NCI-H2107 treated with DMSO at 0.1 percent for 48 hours (cell line): ENCODE data around the gene RNF38.
A peak's percentile ranks its signal among the peaks of the same experiment; 100 is the strongest.
"Not testable (repeated sequence)": the region's sequence is repeated elsewhere in the genome, so short reads cannot be mapped to it uniquely, and the experiment has no call there.

Experiments
- DNase-seq: peaks from one replicate; lab custom pipeline; 2025; ENCODE audit not compliant: unreplicated experiment; lab: John Stamatoyannopoulos, UW

Gene RNF38

DNA sequence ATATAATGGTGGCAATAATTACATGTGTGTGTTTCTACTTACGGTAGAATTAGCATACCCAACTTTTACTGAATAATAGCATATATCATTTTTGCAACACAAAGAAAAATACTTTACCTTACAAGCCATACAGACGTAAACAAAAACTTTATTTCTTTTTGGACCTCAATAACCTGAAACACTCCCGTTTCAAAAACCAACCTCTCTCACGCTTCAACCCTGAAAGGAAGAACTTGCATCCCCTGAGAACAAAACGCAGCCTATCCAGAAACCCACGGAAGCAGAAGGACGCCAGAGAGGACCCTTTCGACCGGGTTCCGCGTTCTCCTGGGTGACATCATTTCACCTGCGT, at the start of gene RNF38:
Gene RNF38 (minus strand): TSS at position 290 of the 352 bp plus-strand sequence. CDS start 161 bp downstream, at position 129.
- peak; percentile 34 for DNase-seq

DNA sequence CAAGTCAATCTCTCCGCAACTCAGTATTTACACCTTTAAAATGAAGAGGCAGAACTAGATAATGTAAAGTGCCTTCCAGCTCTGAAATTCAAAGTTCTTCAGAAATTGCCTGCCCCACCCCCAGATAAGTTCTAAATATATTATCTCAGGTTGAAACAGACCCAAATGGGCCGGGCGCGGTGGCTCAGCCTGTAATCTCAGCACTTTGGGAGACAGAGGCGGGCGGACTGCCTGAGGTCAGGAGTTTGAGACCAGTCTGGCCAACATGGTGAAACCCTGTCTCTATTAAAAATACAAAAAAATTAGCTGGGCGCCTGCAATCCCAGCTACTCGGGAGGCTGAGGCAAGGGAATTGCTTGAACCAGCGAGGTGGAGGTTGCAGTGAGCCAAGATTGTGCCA, 48.5 kb upstream of the RNF38 start:
- not testable (repeated sequence) for DNase-seq

DNA sequence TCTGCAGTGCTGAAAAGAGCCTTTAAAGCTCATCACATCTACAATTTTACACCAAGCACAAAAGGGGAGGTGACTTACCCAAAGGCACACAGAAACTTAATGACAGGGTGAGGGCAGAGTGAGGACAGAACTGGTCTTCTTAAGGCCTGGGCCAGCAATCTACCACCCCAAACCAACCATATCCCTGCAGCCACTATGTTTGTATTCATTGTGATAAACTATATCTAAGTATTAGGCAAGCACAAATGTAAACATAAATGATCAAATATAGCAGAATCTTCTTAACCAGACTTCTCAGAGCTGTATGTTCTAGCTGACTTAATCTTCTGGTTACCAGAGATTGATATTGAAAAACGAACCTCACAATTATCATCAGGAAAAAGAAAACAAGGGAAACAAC, 47.9 kb upstream of the RNF38 start:
- no peak for DNase-seq

DNA sequence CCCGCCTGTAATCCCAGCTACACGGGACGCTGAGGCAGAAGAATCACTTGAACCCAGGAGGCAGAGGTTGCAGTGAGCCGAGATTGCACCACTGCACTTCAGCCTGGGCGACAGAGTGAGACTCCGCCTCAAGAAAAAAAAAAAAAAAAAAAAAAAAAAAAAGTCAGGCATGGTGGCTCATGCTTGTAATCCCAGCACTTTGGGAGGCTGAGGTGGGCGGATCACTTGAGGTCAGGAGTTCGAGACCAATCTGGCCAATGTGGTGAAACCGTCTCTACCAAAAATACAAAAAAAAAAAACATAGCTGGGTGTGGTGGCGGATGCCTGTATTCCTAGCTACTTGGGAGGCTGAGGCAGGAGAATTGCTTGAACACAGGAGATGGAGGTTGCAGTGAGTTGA, 46.6 kb upstream of the RNF38 start:
- not testable (repeated sequence) for DNase-seq

DNA sequence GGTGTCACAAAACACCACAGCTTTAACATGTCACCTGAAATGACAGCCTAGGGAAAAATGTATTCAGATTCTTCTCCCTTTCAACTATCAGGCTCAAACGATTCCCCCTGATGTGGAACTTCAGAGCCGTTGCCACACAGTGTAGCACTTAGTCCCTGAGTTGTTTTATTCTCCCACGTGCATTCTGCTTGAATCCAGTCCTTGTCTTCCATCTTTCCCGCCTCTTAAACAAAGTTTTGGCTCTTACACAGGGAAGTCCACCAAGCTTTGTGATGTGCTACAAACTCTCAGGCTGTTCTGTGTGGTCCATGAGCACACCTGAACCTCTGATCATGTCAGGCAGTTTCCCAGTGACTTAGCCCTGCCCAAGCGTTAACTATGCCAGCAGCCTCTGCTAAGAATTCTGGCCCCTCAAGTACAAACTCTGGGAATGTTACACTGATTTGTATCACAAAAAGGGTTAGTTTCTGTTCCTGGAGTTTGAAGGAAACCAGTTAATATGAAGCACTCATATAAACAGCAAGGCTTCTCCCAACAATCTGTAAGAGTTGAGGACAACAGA, 45.8 kb upstream of the RNF38 start:
- DNase-seq, result no peak

DNA sequence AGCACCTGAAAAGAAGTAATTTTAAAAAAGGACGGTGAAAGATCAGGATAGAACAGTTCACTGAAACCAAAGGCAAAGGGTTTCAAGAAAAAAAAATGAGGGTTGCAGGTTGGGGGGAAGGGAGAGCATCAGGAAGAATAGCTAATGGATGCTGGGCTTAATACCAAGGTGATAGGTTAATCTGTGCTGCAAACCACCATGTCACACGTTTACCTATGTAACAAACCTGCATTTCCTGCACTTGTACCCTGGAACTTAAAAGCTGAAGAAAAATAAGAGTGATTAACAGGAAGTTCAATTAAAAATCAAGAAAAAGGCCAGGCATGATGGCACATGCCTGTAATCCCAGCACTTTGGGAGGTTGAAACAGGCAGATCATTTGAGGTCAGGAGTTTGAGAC, 44.1 kb upstream of the RNF38 start:
- DNase-seq, result no peak

DNA sequence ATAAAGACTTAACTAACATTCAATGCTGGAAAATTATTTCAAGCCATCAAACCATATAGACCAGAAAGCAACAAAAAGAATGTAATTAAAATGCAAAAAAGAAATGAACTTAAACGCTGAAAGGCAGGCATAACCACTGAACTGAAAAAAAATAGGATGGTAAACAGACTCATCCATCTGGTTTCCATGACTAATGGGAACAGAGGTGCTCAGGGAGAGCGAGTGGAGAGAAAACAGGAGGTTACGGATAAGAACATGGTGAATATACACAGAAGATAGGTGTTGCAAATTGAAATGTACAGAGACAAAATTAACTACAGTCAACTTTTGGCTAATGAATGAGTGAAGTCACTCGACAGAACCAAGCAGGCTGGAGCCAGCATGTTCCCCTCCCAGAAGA, 43.5 kb upstream of the RNF38 start:
- DNase-seq, result no peak

DNA sequence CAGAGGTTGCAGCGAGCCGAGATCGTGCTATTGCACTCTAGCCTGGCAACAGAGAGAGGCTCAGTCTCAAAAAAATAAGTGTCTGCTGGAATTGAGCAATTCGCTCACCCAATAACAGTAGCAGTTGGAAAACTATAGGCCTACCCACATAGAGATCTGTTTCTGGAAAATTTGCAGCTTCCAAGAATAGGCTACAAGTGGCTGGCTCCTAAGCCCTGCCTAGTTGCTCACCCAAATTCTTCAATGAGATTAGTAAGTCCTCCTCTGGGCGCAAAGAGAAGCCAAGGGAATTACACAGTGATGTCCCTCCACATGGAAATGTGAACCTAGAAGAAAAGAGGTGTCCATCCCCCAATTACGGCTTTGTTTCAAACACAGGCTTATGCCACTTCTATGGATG, 42.6 kb upstream of the RNF38 start:
- no peak for DNase-seq

DNA sequence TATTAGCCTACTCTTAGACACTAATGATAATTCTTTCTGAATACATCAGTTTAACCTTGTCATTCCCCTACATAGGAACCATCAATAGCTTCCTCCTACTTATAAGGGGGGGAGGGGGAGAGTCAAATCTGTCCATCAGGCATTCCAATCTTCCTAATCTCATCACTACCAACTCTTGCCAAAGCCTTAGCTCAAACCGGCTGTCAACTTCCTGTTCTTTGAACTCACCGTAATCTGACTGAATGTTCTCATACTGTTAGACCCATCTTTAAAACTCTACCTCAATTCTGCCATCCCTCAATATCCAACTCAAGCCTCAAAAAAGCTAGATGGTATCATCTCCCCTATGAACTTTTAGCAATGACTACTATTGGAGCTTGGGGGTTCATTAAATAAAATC, 41.9 kb upstream of the RNF38 start:
- no peak for DNase-seq

DNA sequence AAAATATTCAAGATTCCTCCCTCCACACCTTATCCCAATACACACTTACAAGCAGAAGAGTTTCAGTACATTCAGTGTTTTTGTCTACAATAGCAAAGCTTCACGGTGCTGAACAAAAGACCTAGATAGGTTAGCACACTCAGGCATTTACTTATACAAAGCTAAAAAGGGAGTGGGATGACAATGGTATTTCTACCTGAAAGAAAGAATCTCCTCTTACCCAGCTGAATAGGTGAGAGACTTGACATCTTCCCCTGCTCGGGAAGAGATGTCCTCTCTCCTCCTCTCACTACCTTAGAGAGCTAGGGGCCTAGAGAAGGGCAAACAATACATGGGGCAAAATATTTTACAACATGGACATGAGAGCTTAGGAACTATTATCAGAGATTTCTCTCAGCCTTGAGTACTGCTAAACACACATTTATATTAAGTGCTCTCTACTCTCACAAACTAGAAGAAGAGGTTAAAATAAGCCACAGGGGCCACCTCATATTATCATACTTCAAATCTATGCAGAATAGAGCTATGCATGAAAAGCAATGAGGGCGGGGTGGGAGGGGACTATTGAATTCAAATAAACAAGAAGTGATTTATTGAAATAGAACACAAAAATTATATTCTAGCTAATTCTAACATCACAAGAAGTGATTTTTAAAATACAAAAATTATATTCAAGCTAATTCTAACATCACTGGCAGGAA, 38.6 kb upstream of the RNF38 start:
- DNase-seq, result no peak

DNA sequence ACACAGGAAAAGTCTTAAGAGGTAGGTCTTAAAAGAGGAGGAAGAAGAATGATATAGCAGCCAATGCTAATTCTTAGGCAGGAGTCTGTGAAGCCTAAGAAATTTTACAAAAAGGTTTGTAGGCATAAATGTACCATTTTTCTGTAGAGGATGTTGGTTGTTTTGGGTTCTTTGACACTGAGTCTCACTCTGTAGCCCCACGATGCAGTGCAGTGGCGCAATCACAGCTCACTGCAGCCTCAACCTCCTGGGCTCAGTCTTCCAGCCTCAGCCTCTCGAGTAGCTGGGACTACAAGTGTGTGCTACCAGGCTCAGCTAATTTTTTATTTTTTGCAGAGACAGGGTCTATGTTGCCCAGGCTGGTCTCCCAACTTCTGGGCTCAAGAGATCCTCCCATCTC, 37.7 kb upstream of the RNF38 start:
- DNase-seq, result no peak

DNA sequence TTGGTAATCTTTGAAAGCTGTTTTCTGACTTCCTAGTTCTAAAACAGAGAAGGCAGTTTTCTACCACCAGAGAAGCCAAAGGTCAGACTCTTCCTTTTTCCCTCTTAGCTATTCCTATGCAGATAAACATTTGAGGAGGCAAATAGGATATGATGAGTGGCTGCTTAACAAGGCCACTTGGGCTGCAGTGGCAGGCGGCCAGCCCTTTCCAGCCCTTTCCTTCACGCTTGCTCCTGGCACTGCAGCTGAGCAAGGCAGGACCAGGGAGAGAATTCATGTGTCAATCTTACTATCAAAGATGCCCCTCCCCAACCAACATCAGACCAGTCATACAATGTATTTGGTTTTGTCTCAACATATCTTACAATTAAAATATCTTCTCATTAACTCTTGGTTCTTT, 36.8 kb upstream of the RNF38 start:
- no peak for DNase-seq

DNA sequence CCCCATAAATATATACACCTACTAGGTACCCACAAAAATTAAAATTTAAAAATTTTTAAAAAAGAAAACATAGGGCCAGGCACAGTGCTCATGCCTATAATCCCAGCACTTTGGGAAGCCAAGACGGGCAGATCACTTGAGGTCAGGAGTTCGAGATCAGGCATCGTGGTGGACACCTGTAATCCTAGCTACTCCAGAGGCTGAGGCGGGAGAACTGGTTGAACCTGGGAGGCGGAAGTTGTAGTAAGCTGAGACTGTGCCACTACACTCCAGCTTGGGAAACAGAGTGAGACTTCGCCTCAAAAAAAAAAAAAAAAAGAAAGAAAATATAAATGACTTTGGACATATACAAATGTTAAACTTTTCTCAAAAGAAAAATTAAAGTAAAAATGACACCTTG, 33.3 kb upstream of the RNF38 start:
- DNase-seq, result no peak

DNA sequence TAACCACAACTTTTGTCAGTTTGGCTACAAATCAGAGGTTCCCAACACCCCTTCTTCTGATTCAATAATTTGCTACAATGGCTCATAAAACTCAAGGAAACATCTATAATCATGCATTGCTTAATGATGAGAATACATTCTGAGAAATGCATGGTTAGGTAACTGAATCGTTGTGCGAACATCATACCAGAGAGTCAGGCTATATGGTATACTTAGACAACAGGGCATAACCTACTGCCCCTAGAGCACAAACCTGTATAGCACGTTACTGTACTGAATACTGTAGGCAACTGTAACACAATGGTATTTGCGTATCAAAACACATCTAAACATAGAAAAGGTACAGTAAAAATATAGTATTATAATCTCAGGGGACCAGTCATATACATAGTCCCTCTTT, 31.0 kb upstream of the RNF38 start:
- DNase-seq, result no peak

DNA sequence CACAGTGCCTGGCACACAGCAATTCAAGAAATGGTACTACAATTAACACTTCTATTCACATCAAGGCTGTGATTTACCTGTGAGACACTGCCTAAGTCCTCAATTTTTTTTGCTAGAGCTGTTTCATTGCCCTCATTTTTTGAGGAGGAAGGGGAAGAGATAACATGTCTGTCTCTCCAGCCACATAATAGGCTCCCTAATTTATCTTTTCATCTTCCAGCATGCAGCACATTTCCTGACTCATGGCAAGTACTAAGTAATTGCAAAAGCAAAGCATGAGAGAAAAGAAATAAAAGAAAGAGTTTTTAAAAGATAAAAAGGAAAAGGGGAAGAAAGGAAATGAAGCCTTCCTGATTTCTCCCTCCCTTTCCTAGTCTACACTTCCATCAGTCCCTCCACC, 26.9 kb upstream of the RNF38 start:
- DNase-seq, result no peak

DNA sequence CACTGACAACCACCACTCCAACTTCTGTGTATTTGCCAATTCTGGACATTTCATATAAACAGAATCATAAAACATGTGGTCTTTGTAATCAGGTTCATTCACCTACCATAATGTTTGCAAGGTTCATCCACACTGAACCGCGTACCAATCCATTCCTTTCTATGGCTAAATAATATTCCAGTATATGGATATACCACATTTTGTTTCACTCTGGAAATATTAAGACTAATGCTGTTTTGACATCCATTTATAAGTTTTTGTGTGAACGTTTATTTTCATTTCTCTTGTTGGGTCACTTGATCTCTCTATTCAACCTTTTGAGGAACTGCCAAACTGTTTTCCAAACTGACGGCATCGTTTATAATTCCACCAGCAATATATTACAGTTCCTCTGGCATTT, 26.3 kb upstream of the RNF38 start:
- no peak for DNase-seq

DNA sequence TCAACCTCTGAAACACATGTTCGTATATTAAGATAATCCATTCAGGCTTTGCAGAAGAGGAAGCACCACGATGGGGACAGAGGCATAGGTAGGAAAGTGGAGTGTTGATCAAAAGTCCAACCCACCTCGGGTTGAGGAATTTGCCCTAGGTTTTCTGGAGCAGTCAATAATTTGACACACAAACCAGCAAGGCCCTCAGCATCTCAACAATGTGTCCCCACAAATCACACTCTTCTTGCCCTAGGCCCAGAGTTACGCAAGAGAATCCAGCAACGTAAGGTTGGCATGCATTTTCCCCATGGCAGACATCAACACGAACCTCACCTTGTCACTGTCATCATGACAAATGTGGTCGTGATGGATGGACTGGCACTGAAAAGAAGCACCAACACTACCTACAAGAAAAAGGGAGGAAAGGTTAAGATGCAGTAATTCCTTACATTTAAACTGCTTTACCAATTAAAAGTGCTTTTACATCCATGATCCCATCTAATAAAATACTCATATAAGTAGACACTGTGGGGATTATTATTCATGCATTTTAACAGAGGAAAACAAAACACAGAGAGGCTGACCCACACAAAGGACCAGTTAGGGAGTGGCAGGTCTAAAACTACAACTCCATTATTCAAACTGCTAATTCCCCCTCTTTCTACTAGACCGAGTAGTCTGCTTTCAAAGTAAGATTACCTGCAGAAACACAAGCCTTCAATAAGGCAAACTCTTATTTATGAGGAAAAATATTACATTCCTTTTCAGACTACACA, 24.4 kb upstream of the RNF38 start:
- no peak for DNase-seq

DNA sequence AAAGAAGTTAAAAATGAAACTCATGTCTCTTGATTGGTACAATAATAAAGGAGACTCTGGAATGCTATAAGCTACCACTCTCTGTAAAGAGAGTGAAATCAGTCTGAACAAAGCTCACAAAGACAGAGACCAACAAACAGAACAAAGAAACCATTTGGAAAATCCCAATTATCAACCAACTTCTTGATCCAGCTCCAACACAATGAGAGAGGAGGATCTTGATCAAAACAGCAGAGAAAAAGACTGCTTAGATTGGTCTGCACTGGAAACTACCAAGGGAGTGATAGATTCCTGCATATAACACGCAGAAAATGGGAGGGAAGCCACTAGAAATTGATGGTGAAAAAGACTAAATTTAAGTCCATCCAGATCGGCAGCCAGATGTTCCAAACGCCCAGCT, 23.1 kb upstream of the RNF38 start:
- DNase-seq, result no peak

DNA sequence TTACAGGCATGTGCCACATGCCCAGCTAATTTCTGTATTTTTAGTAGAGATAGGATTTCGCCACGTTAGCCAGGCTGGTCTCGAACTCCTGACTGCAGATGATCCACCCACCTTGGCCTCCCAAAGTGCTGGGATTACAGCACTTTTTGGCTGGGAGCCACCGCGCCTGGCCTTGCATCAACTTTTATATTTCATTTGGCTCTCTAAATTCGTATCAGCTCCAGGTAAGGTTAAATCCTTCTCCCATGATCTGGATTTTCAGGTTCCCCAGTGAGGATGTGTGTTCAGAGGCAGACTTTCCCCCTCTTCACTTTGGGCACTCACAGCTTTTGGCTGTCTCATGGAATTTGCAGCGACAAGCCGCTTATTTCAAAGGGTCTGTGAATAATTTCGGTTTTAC, 16.8 kb upstream of the RNF38 start:
- no peak for DNase-seq

DNA sequence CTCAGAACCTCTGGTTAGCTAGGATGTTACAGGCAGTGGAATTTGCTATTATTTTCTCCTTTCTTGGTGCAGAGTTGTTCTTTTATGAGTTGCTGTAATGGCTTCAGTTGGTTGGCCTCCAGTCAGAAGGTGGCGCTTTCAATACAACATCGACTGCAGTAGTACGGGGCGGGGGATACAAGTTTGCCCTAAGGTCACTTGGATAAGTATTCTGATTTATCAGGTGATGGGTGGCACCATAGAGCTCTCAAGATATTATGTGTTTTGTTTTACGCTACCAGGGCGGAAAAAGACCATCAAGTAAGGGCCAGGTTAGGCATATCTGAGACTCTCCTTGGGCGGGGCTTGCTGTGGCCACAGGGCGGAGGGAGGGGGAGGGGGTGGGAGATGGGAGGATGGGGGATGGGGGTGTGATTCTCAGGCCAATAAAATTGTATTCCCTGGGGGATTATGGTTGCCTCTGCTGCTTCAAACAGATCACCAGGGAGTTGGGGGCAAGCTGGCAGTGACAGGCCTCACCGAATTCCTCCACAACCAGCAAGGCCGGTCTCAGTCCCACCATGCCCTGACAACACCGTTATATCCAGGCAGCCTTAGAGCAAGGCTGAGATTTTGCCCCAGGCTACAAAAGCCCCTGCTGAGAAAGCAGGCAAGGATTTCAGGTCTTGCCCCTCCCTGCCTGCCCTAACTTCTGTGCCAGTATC, 15.9 kb upstream of the RNF38 start:
- no peak for DNase-seq

DNA sequence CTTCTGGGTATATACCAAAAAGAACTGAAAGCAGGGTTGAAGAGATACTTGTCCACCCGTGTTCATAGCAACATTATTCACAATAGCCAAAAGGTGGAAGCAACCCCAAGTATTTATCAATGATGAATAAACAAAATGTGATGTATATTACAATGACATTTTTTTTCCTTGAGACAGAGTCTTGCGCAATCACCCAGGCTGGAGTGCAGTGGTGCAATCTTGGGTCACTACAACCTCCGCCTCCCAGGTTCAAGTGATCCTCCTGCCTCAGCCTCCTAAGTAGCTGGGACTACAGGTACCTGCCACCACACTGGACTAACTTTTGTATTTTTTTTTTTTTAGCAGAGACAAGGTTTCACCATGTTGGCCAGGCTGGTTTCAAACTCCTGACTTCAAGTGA, 11.3 kb upstream of the RNF38 start:
- DNase-seq, result not testable (repeated sequence)

DNA sequence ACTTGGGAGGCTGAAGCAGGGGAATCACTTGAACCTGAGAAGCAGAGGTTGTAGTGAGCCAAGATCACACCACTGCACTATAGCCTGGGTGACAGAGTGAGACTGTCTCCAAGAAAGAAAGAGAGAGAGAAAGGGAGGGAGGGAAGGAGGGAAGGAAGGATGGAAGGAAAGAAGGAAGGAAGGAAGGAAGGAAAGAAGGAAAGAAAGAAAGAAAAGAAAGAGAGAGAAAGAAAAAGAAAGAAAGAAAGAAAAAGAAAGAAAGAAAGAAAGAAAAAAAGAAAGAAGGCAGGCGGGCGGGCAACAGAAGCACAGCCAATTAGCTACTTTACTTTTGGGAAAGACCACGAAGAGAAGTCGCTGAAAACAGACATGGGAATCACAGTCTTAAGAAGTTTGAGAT, 9.0 kb upstream of the RNF38 start:
- not testable (repeated sequence) for DNase-seq
